ENCODE results near the gene TUBB2B. TPM values are rescaled to one million over a fixed set of nuclear protein-coding genes. Genes with fewer than 3 reads are reported as not detected.

Gene TUBB2B
- total RNA-seq, 1 donor = 2.9 TPM

GRCh38 chr6:3240595-3240994, 13.1 kb upstream of the TUBB2B start:
- no peak overlapping the region for H3K4me3 ChIP-seq (ENCODE audit: low read depth, low read length)
- no peak for DNase-seq (ENCODE audit: low read depth)
- TF ChIP-seq CTCF (IDR thresholded peaks at IDR 0.05; ENCODE audit: insufficient read depth, low read length) = no peak

GRCh38 chr6:3239110-3239830, 11.8 kb upstream of the TUBB2B start:
- TF ChIP-seq CTCF (IDR thresholded peaks at IDR 0.05; ENCODE audit: insufficient read depth, low read length) = peak; percentile 30
- no peak overlapping the region for H3K4me3 ChIP-seq (ENCODE audit: low read depth, low read length)
- no peak for DNase-seq (ENCODE audit: low read depth)

GRCh38 chr6:3237761-3238662, 10.6 kb upstream of the TUBB2B start:
- no peak for DNase-seq (ENCODE audit: low read depth)
- no peak overlapping the region for H3K4me3 ChIP-seq (ENCODE audit: low read depth, low read length)

GRCh38 chr6:3236005-3236404, 8.6 kb upstream of the TUBB2B start:
- no peak for TF ChIP-seq CTCF (IDR thresholded peaks at IDR 0.05; ENCODE audit: insufficient read depth, low read length)
- DNase-seq (ENCODE audit: low read depth) = no peak
- no peak overlapping the region for H3K4me3 ChIP-seq (ENCODE audit: low read depth, low read length)

More at GRCh38 chr6:3237761-3238662, 10.6 kb upstream of the TUBB2B start:
- no peak for TF ChIP-seq CTCF (IDR thresholded peaks at IDR 0.05; ENCODE audit: insufficient read depth, low read length)

GRCh38 chr6:3235486-3235885, 8.0 kb upstream of the TUBB2B start:
- TF ChIP-seq CTCF (IDR thresholded peaks at IDR 0.05; ENCODE audit: insufficient read depth, low read length) = no peak
- no peak for DNase-seq (ENCODE audit: low read depth)
- no peak overlapping the region for H3K4me3 ChIP-seq (ENCODE audit: low read depth, low read length)

GRCh38 chr6:3233904-3234303, 6.5 kb upstream of the TUBB2B start:
- TF ChIP-seq CTCF (IDR thresholded peaks at IDR 0.05; ENCODE audit: insufficient read depth, low read length) = no peak
- H3K4me3 ChIP-seq (ENCODE audit: low read depth, low read length) = no peak overlapping the region
- no peak for DNase-seq (ENCODE audit: low read depth)

All from fibroblast of the aortic adventitia (primary cell).